Activated CD8-positive, alpha-beta T cell treated with anti-CD3 and anti-CD28 coated beads, Interleukin-2, amount 10 ng/mL, durations not matched to agents 7 days and 5 days (primary cell): ENCODE results near the gene TMEM62. TPM values are rescaled to one million over a fixed set of nuclear protein-coding genes. Genes with fewer than 3 reads are reported as not detected.
A peak's percentile ranks its signal among the peaks of the same experiment; 100 is the strongest.

ENCODE experiments used
- ATAC-seq: fragments of 150-1000 bp; cut with Tn5 transposase; one replicate; pipeline ENCODE4 v1.10.0; 2021; ENCODE audit warnings: moderate library complexity
- CTCF ChIA-PET: fragments of 350-600 bp; sonication (Branson Sonifier 250); formaldehyde crosslinking; loops from one replicate; lab custom pipeline; 2021; ENCODE audit warnings: antibody characterized with exemption; lab: Charles Lee
- POLR2A ChIA-PET: fragments of 350-600 bp; sonication (Branson Sonifier 250); formaldehyde crosslinking; loops from one replicate; lab custom pipeline; 2021; ENCODE audit warnings: antibody characterized with exemption; lab: Charles Lee
- DNase-seq: peaks from one replicate; pipeline ENCODE4 v3.0.0-alpha.2; 2020
- H3K27ac Mint-ChIP-seq: one replicate; pipeline ENCODE4 v1.8.0; 2021; ENCODE audit warnings: mild to moderate bottlenecking, mixed read lengths
- H3K27me3 Mint-ChIP-seq: one replicate; pipeline ENCODE4 v1.8.0; 2021; ENCODE audit warnings: low read depth, mixed read lengths
- H3K36me3 Mint-ChIP-seq: one replicate; pipeline ENCODE4 v1.8.0; 2021; ENCODE audit warnings: low read depth, mixed read lengths
- H3K4me1 Mint-ChIP-seq: one replicate; pipeline ENCODE4 v1.8.0; 2021; ENCODE audit warnings: low read depth, mixed read lengths
- H3K4me3 Mint-ChIP-seq: one replicate; pipeline ENCODE4 v1.8.0; 2021; ENCODE audit warnings: mild to moderate bottlenecking, mixed read lengths
- H3K9me3 Mint-ChIP-seq: one replicate; pipeline ENCODE4 v1.8.0; 2022; ENCODE audit warnings: mixed read lengths; ENCODE audit not compliant: insufficient read depth
- total RNA-seq, 2 experiments: library from RNA; stranded (reverse); gene quantifications; one replicate each; pipeline ENCODE4 v1.2.3, GENCODE V29; 2021

Gene TMEM62
- total RNA-seq: 10 to 100 TPM; 20.4 to 21.9 TPM

GRCh38 chr15:43133430-43134156, at the start of gene TMEM62:
TSS of gene TMEM62 (plus strand) at chr15:43133586. CDS start at chr15:43133803, 217 bp downstream.
- ChIA-PET POLR2A (interaction anchor here (1.0 to 1.6 kb wide), 4 partner anchors 11 to 28 kb away, joined by 3 to 4 read pairs (median 4); partner anchors contain the start of gene UBR1), CTCF (interaction anchor here (1.0 to 1.7 kb wide), 2 partner anchors 10 to 152 kb away, joined by 3 to 4 read pairs; no protein-coding TSS in a partner anchor)
- peak within 1 kb of the TSS; percentile 92 for H3K27ac Mint-ChIP-seq
- ATAC-seq (peak; percentile 89), DNase-seq (peak; percentile 79)
- peaks cover 33% of the 10 kb centered on the region for H3K36me3 Mint-ChIP-seq
- peaks cover 11% of the 10 kb centered on the region for H3K27me3 Mint-ChIP-seq
- peak within 1 kb of the TSS; percentile 89 for H3K4me3 Mint-ChIP-seq
- peaks cover 4% of the 10 kb centered on the region for H3K9me3 Mint-ChIP-seq
- H3K4me1 Mint-ChIP-seq: peaks cover 34% of the 10 kb centered on the region

- peaks cover 42% of the 10 kb centered on the region for H3K36me3 Mint-ChIP-seq
- ATAC-seq (no peak), DNase-seq (no peak)
- POLR2A ChIA-PET: no interaction called here
- H3K27ac Mint-ChIP-seq: no peak overlapping the region
- H3K4me3 Mint-ChIP-seq: no peak overlapping the region
- H3K9me3 Mint-ChIP-seq: no peaks in the 10 kb centered on the region
- H3K4me1 Mint-ChIP-seq: peaks cover 11% of the 10 kb centered on the region
- no peaks in the 10 kb centered on the region for H3K27me3 Mint-ChIP-seq
- CTCF ChIA-PET: interaction anchor here (1.4 kb wide), 1 partner anchor 18 kb away, joined by 4 read pairs; no protein-coding TSS in a partner anchor
Observed at GRCh38 chr15:43085921-43086320, 47.5 kb upstream of the TMEM62 start.

- Mint-ChIP-seq H3K4me1 (peaks cover 11% of the 10 kb centered on the region), H3K27me3 (no peaks in the 10 kb centered on the region), H3K36me3 (peaks cover 39% of the 10 kb centered on the region), H3K27ac (no peak overlapping the region), H3K4me3 (no peak overlapping the region), H3K9me3 (no peaks in the 10 kb centered on the region)
- ATAC-seq (no peak), DNase-seq (no peak)
- CTCF ChIA-PET: interaction anchor here (0.9 kb wide), 1 partner anchor 13 kb away, joined by 3 read pairs; no protein-coding TSS in a partner anchor
- POLR2A ChIA-PET: no interaction called here
Observed at GRCh38 chr15:43086551-43086950, 46.8 kb upstream of the TMEM62 start.

GRCh38 chr15:43091859-43092258, 41.5 kb upstream of the TMEM62 start:
- Mint-ChIP-seq H3K27ac (no peak overlapping the region), H3K4me1 (peaks cover 10% of the 10 kb centered on the region), H3K36me3 (peaks cover 20% of the 10 kb centered on the region), H3K4me3 (no peak overlapping the region), H3K27me3 (no peaks in the 10 kb centered on the region), H3K9me3 (no peaks in the 10 kb centered on the region)
- POLR2A ChIA-PET: no interaction called here
- DNase-seq: no peak
- CTCF ChIA-PET: interaction anchor here (0.9 kb wide), 1 partner anchor 16 kb away, joined by 3 read pairs; no protein-coding TSS in a partner anchor
- ATAC-seq: no peak

- ATAC-seq (no peak), DNase-seq (no peak)
- H3K36me3 Mint-ChIP-seq: peaks cover 27% of the 10 kb centered on the region
- no peak overlapping the region for H3K4me3 Mint-ChIP-seq
- H3K9me3 Mint-ChIP-seq: no peaks in the 10 kb centered on the region
- POLR2A ChIA-PET: interaction anchor here (0.7 kb wide), 1 partner anchor 406 kb away, joined by 3 read pairs; no protein-coding TSS in a partner anchor
- no peak overlapping the region for H3K27ac Mint-ChIP-seq
- no peaks in the 10 kb centered on the region for H3K27me3 Mint-ChIP-seq
- H3K4me1 Mint-ChIP-seq: peaks cover 16% of the 10 kb centered on the region
- CTCF ChIA-PET: interaction anchor here (0.9 to 1.3 kb wide), 2 partner anchors 10 to 132 kb away, joined by 3 to 4 read pairs; no protein-coding TSS in a partner anchor
Observed at GRCh38 chr15:43093026-43093425, 40.4 kb upstream of the TMEM62 start.

- no peak overlapping the region for H3K27ac Mint-ChIP-seq
- H3K9me3 Mint-ChIP-seq: no peaks in the 10 kb centered on the region
- peaks cover 16% of the 10 kb centered on the region for H3K4me1 Mint-ChIP-seq
- ATAC-seq (no peak), DNase-seq (no peak)
- no peaks in the 10 kb centered on the region for H3K27me3 Mint-ChIP-seq
- H3K36me3 Mint-ChIP-seq: peaks cover 30% of the 10 kb centered on the region
- H3K4me3 Mint-ChIP-seq: no peak overlapping the region
- POLR2A ChIA-PET: no interaction called here
- CTCF ChIA-PET: interaction anchor here (1.3 kb wide), 1 partner anchor 9 kb away, joined by 4 read pairs; no protein-coding TSS in a partner anchor
Observed at GRCh38 chr15:43094416-43095030, 38.9 kb upstream of the TMEM62 start.

GRCh38 chr15:43095243-43095642, 38.1 kb upstream of the TMEM62 start:
- DNase-seq (no peak), ATAC-seq (no peak)
- peaks cover 17% of the 10 kb centered on the region for H3K4me1 Mint-ChIP-seq
- H3K9me3 Mint-ChIP-seq: no peaks in the 10 kb centered on the region
- peaks cover 31% of the 10 kb centered on the region for H3K36me3 Mint-ChIP-seq
- H3K27me3 Mint-ChIP-seq: no peaks in the 10 kb centered on the region
- ChIA-PET CTCF (no interaction called here), POLR2A (no interaction called here)
- H3K27ac Mint-ChIP-seq: no peak overlapping the region
- no peak overlapping the region for H3K4me3 Mint-ChIP-seq

GRCh38 chr15:43095708-43096347, 37.6 kb upstream of the TMEM62 start:
- ATAC-seq (no peak), DNase-seq (no peak)
- H3K36me3 Mint-ChIP-seq: peaks cover 34% of the 10 kb centered on the region
- no peak overlapping the region for H3K4me3 Mint-ChIP-seq
- H3K27me3 Mint-ChIP-seq: no peaks in the 10 kb centered on the region
- CTCF ChIA-PET: no interaction called here
- peaks cover 19% of the 10 kb centered on the region for H3K4me1 Mint-ChIP-seq
- H3K9me3 Mint-ChIP-seq: no peaks in the 10 kb centered on the region
- H3K27ac Mint-ChIP-seq: no peak overlapping the region
- POLR2A ChIA-PET: no interaction called here

GRCh38 chr15:43096411-43096810, 37.0 kb upstream of the TMEM62 start:
- Mint-ChIP-seq H3K27me3 (no peaks in the 10 kb centered on the region), H3K4me1 (peaks cover 25% of the 10 kb centered on the region), H3K4me3 (no peak overlapping the region), H3K9me3 (no peaks in the 10 kb centered on the region), H3K27ac (no peak overlapping the region), H3K36me3 (peaks cover 38% of the 10 kb centered on the region)
- CTCF ChIA-PET: interaction anchor here (1.0 kb wide), 1 partner anchor 108 kb away, joined by 4 read pairs; no protein-coding TSS in a partner anchor
- no peak for ATAC-seq
- DNase-seq: no peak
- POLR2A ChIA-PET: interaction anchor here (0.6 kb wide), 1 partner anchor 147 kb away, joined by 4 read pairs; no protein-coding TSS in a partner anchor

GRCh38 chr15:43099105-43099845, 34.1 kb upstream of the TMEM62 start:
- Mint-ChIP-seq H3K27ac (peak overlapping the region; percentile 45), H3K27me3 (no peaks in the 10 kb centered on the region)

GRCh38 chr15:43100971-43101370, 32.4 kb upstream of the TMEM62 start:
- ChIA-PET CTCF (no interaction called here), POLR2A (no interaction called here)
- peaks cover 53% of the 10 kb centered on the region for H3K4me1 Mint-ChIP-seq
- ATAC-seq: no peak
- no peak for DNase-seq
- H3K27me3 Mint-ChIP-seq: no peaks in the 10 kb centered on the region
- no peak overlapping the region for H3K4me3 Mint-ChIP-seq
- no peaks in the 10 kb centered on the region for H3K9me3 Mint-ChIP-seq
- peaks cover 64% of the 10 kb centered on the region for H3K36me3 Mint-ChIP-seq
- peak overlapping the region; percentile 36 for H3K27ac Mint-ChIP-seq

More at GRCh38 chr15:43099105-43099845, 34.1 kb upstream of the TMEM62 start:
- POLR2A ChIA-PET: interaction anchor here (0.6 to 1.0 kb wide), 2 partner anchors 19 to 91 kb away, joined by 3 read pairs; no protein-coding TSS in a partner anchor
- DNase-seq: no peak
- peaks cover 46% of the 10 kb centered on the region for H3K4me1 Mint-ChIP-seq
- no peak overlapping the region for H3K4me3 Mint-ChIP-seq
- peaks cover 58% of the 10 kb centered on the region for H3K36me3 Mint-ChIP-seq
- no peak for ATAC-seq
- no peaks in the 10 kb centered on the region for H3K9me3 Mint-ChIP-seq
- CTCF ChIA-PET: no interaction called here
